ENCODE results near the gene C1QTNF1.

C1QTNF1 gene

GRCh38 chr17:79023886-79024771, at the start of gene C1QTNF1:
Gene C1QTNF1 (plus strand): TSS chr17:79024169. CDS start chr17:79043969, 19,800 bp downstream.
- DNase-seq, result no peak

- no peak for DNase-seq
Observed at GRCh38 chr17:78974635-78975591, 49.1 kb upstream of the C1QTNF1 start.

- no peak for DNase-seq
Observed at GRCh38 chr17:78976907-78977680, 46.9 kb upstream of the C1QTNF1 start.

GRCh38 chr17:78977681-78977943, 46.4 kb upstream of the C1QTNF1 start:
- DNase-seq, result no peak

- no peak for DNase-seq
Observed at GRCh38 chr17:78977997-78978973, 45.7 kb upstream of the C1QTNF1 start.

GRCh38 chr17:78979780-78980623, 44.0 kb upstream of the C1QTNF1 start, which contains the start of gene LGALS3BP:
Gene LGALS3BP (minus strand): TSS chr17:78979923. CDS start chr17:78977191, 2,732 bp downstream.
- DNase-seq, result no peak

GRCh38 chr17:78980624-78980972, 43.4 kb upstream of the C1QTNF1 start:
- no peak for DNase-seq

- DNase-seq, result no peak
Observed at GRCh38 chr17:78981010-78981888, 42.7 kb upstream of the C1QTNF1 start.

- no peak for DNase-seq
Observed at GRCh38 chr17:78985395-78985794, 38.6 kb upstream of the C1QTNF1 start.

- DNase-seq, result no peak
Observed at GRCh38 chr17:78986048-78986648, 37.8 kb upstream of the C1QTNF1 start.

- DNase-seq, result no peak
Observed at GRCh38 chr17:78986649-78987328, 37.2 kb upstream of the C1QTNF1 start.

GRCh38 chr17:78988152-78988551, 35.8 kb upstream of the C1QTNF1 start:
- no peak for DNase-seq

GRCh38 chr17:78990349-78991016, 33.5 kb upstream of the C1QTNF1 start:
- no peak for DNase-seq

- no peak for DNase-seq
Observed at GRCh38 chr17:78991017-78991738, 32.8 kb upstream of the C1QTNF1 start.

GRCh38 chr17:78991906-78992532, 31.9 kb upstream of the C1QTNF1 start:
- no peak for DNase-seq

- DNase-seq, result no peak
Observed at GRCh38 chr17:78992542-78993212, 31.3 kb upstream of the C1QTNF1 start.

Data from CD4-positive, alpha-beta T cell treated with Interleukin-15 for 1 hour (primary cell).